ENCODE results near the gene CYB5R4. TPM values are rescaled to one million over a fixed set of nuclear protein-coding genes. Genes with fewer than 3 reads are reported as not detected.

The CYB5R4 gene
- 4.5 and 6.4 TPM in 2 replicates for total RNA-seq

GRCh38 chr6:83859410-83860358, at the start of gene CYB5R4:
CYB5R4 (plus strand) TSS chr6:83859689; CDS start chr6:83859783, 94 bp downstream.

GRCh38 chr6:83853178-83854000, 6.1 kb upstream of the CYB5R4 start, which contains the start of gene RIPPLY2:
RIPPLY2 (plus strand) TSS chr6:83853360; CDS start chr6:83853417, 57 bp downstream.

Other genes starting within 250 kb of the CYB5R4 start
- gene SNAP91, start 150.6 kb upstream of the CYB5R4 start, total RNA-seq, result 0.11 and 2.9 TPM in 2 replicates
- gene RIPPLY2, start 6.3 kb upstream of the CYB5R4 start, total RNA-seq, result under 0.01 and 0.87 TPM in 2 replicates
- gene MRAP2, start 174.1 kb downstream of the CYB5R4 start, total RNA-seq, result 2.2 and 4.9 TPM in 2 replicates

Measured in uterine smooth muscle cell (primary cell).